HepG2 (cell line): ENCODE measurements around the gene BICRAL. TPM values are rescaled to one million over a fixed set of nuclear protein-coding genes. Genes with fewer than 3 reads are reported as not detected.
A peak's percentile ranks its signal among the peaks of the same experiment; 100 is the strongest.

ENCODE experiments used
- ATAC-seq: fragments of 200-7000 bp; cut with Tn5 transposase; 3 replicates; pipeline ENCODE4 v1.9.1; 2020; ENCODE audit warnings: mild to moderate bottlenecking, moderate library complexity
- BruUV-seq: library from RNA; stranded (reverse); fragments of 400-500 nt; replicated peaks from 2 replicates; lab custom pipeline; 2021; lab: Mats Ljungman, UMichigan
- CTCF ChIA-PET: fragments of 300-600 bp; formaldehyde crosslinking; extraction: SDS; loops from one replicate; lab custom pipeline; 2021; ENCODE audit warnings: low total read pairs, inconsistent platforms, low intra/inter-chr PET ratio; lab: Yijun Ruan, JAX
- POLR2A ChIA-PET: fragments of 350-600 bp; sonication (Branson Sonifier 250); formaldehyde crosslinking; loops from one replicate; lab custom pipeline; 2020; ENCODE audit warnings: antibody characterized with exemption, inconsistent platforms; lab: Yijun Ruan, JAX
- DNase-seq: peaks from one replicate; pipeline ENCODE4 v3.0.0-alpha.2; 2015; ENCODE audit warnings: low spot score
- FAIRE-seq: peaks from 3 replicates; lab custom pipeline; 2011; peaks lifted over from hg19 to GRCh38; lab: Jason Lieb, UNC
- H2AFZ ChIP-seq: one replicate; pipeline ENCODE4 v1.6.1; 2011; ENCODE audit warnings: low read length, inconsistent platforms
- H3K27ac ChIP-seq: fragments of 300-600 bp; 3 replicates; pipeline ENCODE4 v1.8.0; 2011; ENCODE audit warnings: mixed run types, mild to moderate bottlenecking, mixed read lengths, low read length, inconsistent platforms; ENCODE audit not compliant: insufficient read depth; ENCODE audit errors: extremely low read length
- H3K27me3 ChIP-seq, 2 experiments: fragments of 200-600 bp in 1 of 2; 2 replicates in 1 of 2; 3 replicates in 1 of 2; pipeline versions ENCODE4 v1.6.0 to v1.8.0; 2011; ENCODE audit warnings: low read length in 2 of 2, mild to moderate bottlenecking in 2 of 2, moderate library complexity in 2 of 2, inconsistent platforms in 1 of 2; ENCODE audit not compliant: insufficient read depth in 2 of 2, control insufficient read depth in 1 of 2
- H3K36me3 ChIP-seq, 2 experiments: fragments of 200-600 bp in 1 of 2; replicated peaks in 1 of 2; 2 replicates in 1 of 2; 3 replicates in 1 of 2; pipeline versions ENCODE4 v1.5.1 to v1.8.0; 2011; ENCODE audit warnings: low read length in 2 of 2, inconsistent platforms in 1 of 2; ENCODE audit not compliant: insufficient read depth in 2 of 2, control insufficient read depth in 1 of 2
- H3K4me1 ChIP-seq: 2 replicates; pipeline ENCODE4 v1.5.1; 2012; ENCODE audit warnings: low read length, inconsistent platforms; ENCODE audit not compliant: insufficient read depth
- H3K4me2 ChIP-seq: 2 replicates; pipeline ENCODE4 v1.6.0; 2011; ENCODE audit warnings: low read depth, low read length, inconsistent platforms
- H3K4me3 ChIP-seq, 3 experiments: fragments of 200-600 bp in 1 of 3; sonication (generic), shearing (Covaris generic) in 1 of 3; replicated peaks in 1 of 3; 2 replicates each; pipeline ENCODE4 v1.5.1; 2011 to 2016; ENCODE audit warnings: low read length in 3 of 3, inconsistent platforms in 2 of 3, low read depth in 2 of 3, mild to moderate bottlenecking in 2 of 3, control low read depth in 1 of 3, mixed read lengths in 1 of 3; ENCODE audit not compliant: insufficient read depth in 1 of 3
- H3K79me2 ChIP-seq: one replicate; pipeline ENCODE4 v1.6.1; 2011; ENCODE audit warnings: low read length, inconsistent platforms; ENCODE audit not compliant: insufficient read depth
- H3K9ac ChIP-seq: 2 replicates; pipeline ENCODE4 v1.6.0; 2011; ENCODE audit warnings: mild to moderate bottlenecking, low read depth, low read length, inconsistent platforms; ENCODE audit not compliant: insufficient read depth
- H3K9me3 ChIP-seq: 2 replicates; pipeline ENCODE4 v1.5.1; 2012; ENCODE audit warnings: mild to moderate bottlenecking, low read length
- H4K20me1 ChIP-seq: 2 replicates; pipeline ENCODE4 v1.6.0; 2011; ENCODE audit warnings: inconsistent platforms, mild to moderate bottlenecking, low read length, moderate library complexity; ENCODE audit not compliant: insufficient read depth
- CHCHD3 ChIP-seq: sonication (generic); formaldehyde crosslinking; IDR thresholded peaks from 2 replicates; pipeline ENCODE4 v1.8.0; 2022; ENCODE audit warnings: mild to moderate bottlenecking, missing genetic modification reagents, moderate library complexity
- HMGXB4 ChIP-seq, 2 experiments: sonication (generic) in 1 of 2; formaldehyde crosslinking in 1 of 2; IDR thresholded peaks; 2 replicates each; pipeline versions ENCODE4 v1.4.0 to v1.6.1; 2018 to 2020; ENCODE audit warnings: missing genetic modification reagents in 2 of 2, borderline replicate concordance in 1 of 2, low read depth in 1 of 2, mild to moderate bottlenecking in 1 of 2, missing biosample characterization in 1 of 2
- HOXD1 ChIP-seq: sonication (generic); formaldehyde crosslinking; IDR thresholded peaks from 2 replicates; pipeline ENCODE4 v1.5.0; 2020; ENCODE audit warnings: missing genetic modification reagents
- KDM1A ChIP-seq: IDR thresholded peaks from 2 replicates; pipeline ENCODE4 v1.6.1; 2016; ENCODE audit warnings: missing compliant biosample characterization
- MAFF ChIP-seq: IDR thresholded peaks from 2 replicates; pipeline ENCODE4 v1.6.1; 2011; ENCODE audit warnings: low read depth, low read length, improper control_type of control experiment
- RAD21 ChIP-seq: fragments of 450-650 bp; formaldehyde crosslinking; IDR thresholded peaks from 2 replicates; pipeline ENCODE4 v1.5.0; 2020; ENCODE audit warnings: mild to moderate bottlenecking
- RARA ChIP-seq: IDR thresholded peaks from 2 replicates; pipeline ENCODE4 v1.6.1; 2016; ENCODE audit warnings: missing genetic modification reagents, missing compliant biosample characterization
- TOPORS ChIP-seq: sonication (generic); formaldehyde crosslinking; IDR thresholded peaks from 2 replicates; pipeline ENCODE4 v1.8.0; 2023; ENCODE audit warnings: mild to moderate bottlenecking, missing genetic modification reagents
- ZFP36 ChIP-seq: fragments of 150-350 bp; IDR thresholded peaks from 2 replicates; pipeline ENCODE4 v1.6.1; 2018; ENCODE audit warnings: borderline replicate concordance, low read length, low read depth; ENCODE audit not compliant: partially characterized antibody
- ZNF850 ChIP-seq: sonication (generic); formaldehyde crosslinking; conservative IDR thresholded peaks from 2 replicates; pipeline ENCODE4 v1.9.0; 2021; ENCODE audit warnings: mild to moderate bottlenecking, missing genetic modification reagents
- WGBS: methylation state at CpG from one replicate; pipeline ENCODE4 v1.1.6; 2017; ENCODE audit warnings: low lambda C conversion rate; 5-methylcytosine and 5-hydroxymethylcytosine counted together
- in situ Hi-C: cut with HindIII; loops from 2 replicates; pipeline ENCODE4 v1.10.0; 2017; ENCODE audit warnings: low pct_unique_long_range_greater_than_20kb; ENCODE audit not compliant: extremely low pct_ligation_motif_present
- intact Hi-C: fragments of 100-400 bp; cut with micrococcal nuclease; formaldehyde crosslinking; loops from one replicate; pipeline ENCODE4 v1.10.0; 2022; ENCODE audit not compliant: unreplicated experiment
- polyA plus RNA-seq, 8 experiments: library from polyadenylated mRNA; depleted of rRNA in 3 of 8; stranded (reverse) in 7 of 8; unstranded in 1 of 8; fragments of >200 nt; fragmentation: Illumina TruSeq in 4 of 8; extraction: Trizol in 4 of 8; gene quantifications; 2 replicates each; pipeline versions ENCODE4 v1.2.1 to v1.2.3, GENCODE V29; 2011 to 2016; ENCODE audit warnings: low read depth in 4 of 8, missing spikeins in 1 of 8, mixed read lengths in 1 of 8; ENCODE audit not compliant: insufficient read depth in 1 of 8
- total RNA-seq, 5 experiments: library from RNA; depleted of rRNA; stranded (reverse); fragments of >200 nt; fragmentation: Illumina TruSeq; extraction: Trizol; gene quantifications; 2 replicates each; pipeline ENCODE4 v1.2.3, GENCODE V29; 2016; ENCODE audit warnings: low read depth in 1 of 5
- TF ChIP-seq, protein P1 (sequence below): sonication (generic); formaldehyde crosslinking; IDR thresholded peaks from 2 replicates; pipeline ENCODE4 v1.4.0; 2020; ENCODE audit warnings: low read depth, mild to moderate bottlenecking, missing genetic modification reagents
- TF ChIP-seq, protein P2 (sequence below): sonication (generic); formaldehyde crosslinking; IDR thresholded peaks from 2 replicates; pipeline ENCODE4 v1.8.0; 2022; ENCODE audit warnings: mild to moderate bottlenecking, missing genetic modification reagents; ENCODE audit not compliant: insufficient replicate concordance

Gene BICRAL
- total and polyA plus RNA-seq, 2 of the 13 experiments (the other 11 are each of a cell fraction or from before 2014, with no cell fraction given), result 5.0 to 13.5 TPM

DNA sequence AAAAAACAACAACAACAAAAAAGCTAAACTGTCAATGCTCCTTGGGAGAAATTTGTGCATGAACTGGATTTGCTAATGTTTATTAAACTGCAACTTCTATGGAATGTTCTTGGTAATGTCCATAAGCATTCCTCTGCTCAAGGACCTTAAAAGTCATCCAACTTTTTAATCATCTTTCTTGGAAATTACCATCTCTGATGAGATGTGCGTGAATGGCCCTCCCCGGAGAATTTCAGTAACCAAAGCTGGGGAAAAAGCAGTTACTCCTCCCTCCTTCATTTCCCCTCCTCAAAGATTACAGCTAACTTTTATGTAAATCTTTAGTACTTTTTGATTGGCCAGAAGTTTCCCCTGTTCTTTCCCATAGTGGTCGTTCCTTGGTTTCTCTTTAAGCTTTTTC, 41.1 kb upstream of the BICRAL start:
- in situ Hi-C loops (no loop called here), intact Hi-C loops (loop anchor here (1.0 to 10.0 kb wide), 2 partner anchors 36 to 176 kb away; partner anchors contain the start of gene UBR2)
- H3K4me1 ChIP-seq, result peaks cover 28% of the 10 kb centered on the region
- no TSS peak for BruUV-seq
- ChIA-PET POLR2A (interaction anchor here (1.2 to 1.8 kb wide), 2 partner anchors 42 to 150 kb away, joined by 3 to 4 read pairs; a partner anchor contains a TSS), CTCF (no interaction called here)
- H3K4me3 ChIP-seq, result no peak overlapping the region
- no peaks in the 10 kb centered on the region for H3K9me3 ChIP-seq
- no peaks in the 10 kb centered on the region for H3K36me3 ChIP-seq
- DNase-seq (no peak), FAIRE-seq (no peak), ATAC-seq (no peak)
- WGBS, result 30% methylated on average over 3 of the region's 3 CpGs
- no peak overlapping the region for H3K27ac ChIP-seq
- no peak overlapping the region for H2AFZ ChIP-seq
- peaks cover 20% of the 10 kb centered on the region for H3K79me2 ChIP-seq
- no peak overlapping the region for H3K9ac ChIP-seq
- peaks cover 14% of the 10 kb centered on the region; the same call in 1 of the 2 replicates for H4K20me1 ChIP-seq
- TF ChIP-seq TOPORS (no peak), CHCHD3 (no peak), ZFP36 (no peak), KDM1A (CRISPR knock-in tag) (no peak), MAFF (no peak), RAD21 (CRISPR knock-in tag) (no peak), ZNF850 (CRISPR knock-in tag) (no peak), HMGXB4 (CRISPR knock-in tag; IDR thresholded peaks at IDR 0.05; ENCODE audit: borderline replicate concordance in 1 of 2, low read depth in 1 of 2) (no peak), HOXD1 (CRISPR knock-in tag) (no peak), RARA (CRISPR knock-in tag) (no peak)
- TF ChIP-seq, protein P1, sequence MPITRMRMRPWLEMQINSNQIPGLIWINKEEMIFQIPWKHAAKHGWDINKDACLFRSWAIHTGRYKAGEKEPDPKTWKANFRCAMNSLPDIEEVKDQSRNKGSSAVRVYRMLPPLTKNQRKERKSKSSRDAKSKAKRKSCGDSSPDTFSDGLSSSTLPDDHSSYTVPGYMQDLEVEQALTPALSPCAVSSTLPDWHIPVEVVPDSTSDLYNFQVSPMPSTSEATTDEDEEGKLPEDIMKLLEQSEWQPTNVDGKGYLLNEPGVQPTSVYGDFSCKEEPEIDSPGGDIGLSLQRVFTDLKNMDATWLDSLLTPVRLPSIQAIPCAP (CRISPR knock-in tag), result no peak
- TF ChIP-seq, protein P2, sequence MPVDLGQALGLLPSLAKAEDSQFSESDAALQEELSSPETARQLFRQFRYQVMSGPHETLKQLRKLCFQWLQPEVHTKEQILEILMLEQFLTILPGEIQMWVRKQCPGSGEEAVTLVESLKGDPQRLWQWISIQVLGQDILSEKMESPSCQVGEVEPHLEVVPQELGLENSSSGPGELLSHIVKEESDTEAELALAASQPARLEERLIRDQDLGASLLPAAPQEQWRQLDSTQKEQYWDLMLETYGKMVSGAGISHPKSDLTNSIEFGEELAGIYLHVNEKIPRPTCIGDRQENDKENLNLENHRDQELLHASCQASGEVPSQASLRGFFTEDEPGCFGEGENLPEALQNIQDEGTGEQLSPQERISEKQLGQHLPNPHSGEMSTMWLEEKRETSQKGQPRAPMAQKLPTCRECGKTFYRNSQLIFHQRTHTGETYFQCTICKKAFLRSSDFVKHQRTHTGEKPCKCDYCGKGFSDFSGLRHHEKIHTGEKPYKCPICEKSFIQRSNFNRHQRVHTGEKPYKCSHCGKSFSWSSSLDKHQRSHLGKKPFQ, result no peak
- TF ChIP-seq, all 625 proteins: peak for 0
- H3K27me3 ChIP-seq, result peaks cover 0 to 6% of the 10 kb centered on the region in 2 experiments; a peak in 2 of 5 replicates
- 0 out of 2 replicates have a peak overlapping the region, but pooled peaks have one; percentile 15 for H3K4me2 ChIP-seq
